Eye (tissue), 1 donor: Measurements from ENCODE around the gene NAPG.
"Not testable (repeated sequence)": the region's sequence is repeated elsewhere in the genome, so short reads cannot be mapped to it uniquely, and the experiment has no call there.

Experiments used
- DNase-seq: peaks from one replicate; pipeline ENCODE4 v3.0.0-alpha.2; 2015

Gene NAPG

GRCh38 chr18:10552226-10552625 lies 26.4 kb downstream of the NAPG start:
- no peak for DNase-seq

GRCh38 chr18:10556251-10556650 lies 30.4 kb downstream of the NAPG start:
- DNase-seq = not testable (repeated sequence)

GRCh38 chr18:10557085-10557677 lies 31.4 kb downstream of the NAPG start:
- no peak for DNase-seq

GRCh38 chr18:10558243-10558966 lies 32.6 kb downstream of the NAPG start:
- DNase-seq = no peak

GRCh38 chr18:10558967-10559298 lies 33.1 kb downstream of the NAPG start:
- DNase-seq = no peak

GRCh38 chr18:10559553-10560451 lies 34.0 kb downstream of the NAPG start:
- DNase-seq = peak; percentile 52

GRCh38 chr18:10560452-10561045 lies 34.7 kb downstream of the NAPG start:
- peak; percentile 95 for DNase-seq

GRCh38 chr18:10562773-10563160 lies 36.9 kb downstream of the NAPG start:
- no peak for DNase-seq

- DNase-seq = no peak
Observed at GRCh38 chr18:10563886-10564285, 38.1 kb downstream of the NAPG start.

- no peak for DNase-seq
Observed at GRCh38 chr18:10564975-10565773, 39.3 kb downstream of the NAPG start.

GRCh38 chr18:10565835-10566234 lies 40.0 kb downstream of the NAPG start:
- DNase-seq = no peak

GRCh38 chr18:10566390-10566789 lies 40.6 kb downstream of the NAPG start:
- DNase-seq = no peak

GRCh38 chr18:10569941-10570340 lies 44.1 kb downstream of the NAPG start:
- DNase-seq = not testable (repeated sequence)

- no peak for DNase-seq
Observed at GRCh38 chr18:10570622-10571021, 44.8 kb downstream of the NAPG start.

- no peak for DNase-seq
Observed at GRCh38 chr18:10571537-10571936, 45.7 kb downstream of the NAPG start.

- not testable (repeated sequence) for DNase-seq
Observed at GRCh38 chr18:10573261-10573660, 47.4 kb downstream of the NAPG start.

GRCh38 chr18:10574412-10574811 lies 48.6 kb downstream of the NAPG start:
- DNase-seq = not testable (repeated sequence)

- not testable (repeated sequence) for DNase-seq
Observed at GRCh38 chr18:10577842-10578572, 52.2 kb downstream of the NAPG start.

GRCh38 chr18:10578573-10578899 lies 52.7 kb downstream of the NAPG start:
- not testable (repeated sequence) for DNase-seq

- no peak for DNase-seq
Observed at GRCh38 chr18:10579079-10579867, 53.4 kb downstream of the NAPG start.

GRCh38 chr18:10580215-10580614 lies 54.4 kb downstream of the NAPG start:
- no peak for DNase-seq
